Psoas muscle (tissue), 8 donors: Measurements from ENCODE around the gene GRIN3B. TPM values are rescaled to one million over a fixed set of nuclear protein-coding genes. Genes with fewer than 3 reads are reported as not detected.
A peak's percentile ranks its signal among the peaks of the same experiment; 100 is the strongest.

Source experiments
- ATAC-seq, 4 donors: fragments of 200-7000 bp; cut with Tn5 transposase; one replicate each; pipeline ENCODE4 v1.9.1; 2020; ENCODE audit warnings: moderate library complexity in 3 of 4, mild to moderate bottlenecking in 2 of 4
- DNase-seq, 2 donors: peaks; one replicate each; pipeline ENCODE4 v3.0.0-alpha.2; 2020
- H3K27ac ChIP-seq: fragments of 200-600 bp; one replicate; pipeline ENCODE4 v1.8.0; 2022
- H3K27me3 ChIP-seq, 3 donors: fragments of 200-600 bp in 1 of 3; one replicate each; pipeline versions ENCODE4 v1.6.1 to v1.8.0; 2013 to 2022; ENCODE audit warnings: low read length in 2 of 3, mild to moderate bottlenecking in 2 of 3, moderate library complexity in 1 of 3; ENCODE audit not compliant: insufficient read depth in 3 of 3
- H3K36me3 ChIP-seq, 2 donors: fragments of 200-600 bp in 1 of 2; one replicate each; pipeline versions ENCODE4 v1.6.1 to v1.8.0; 2013 to 2022; ENCODE audit warnings: low read depth in 1 of 2, mild to moderate bottlenecking in 1 of 2, moderate library complexity in 1 of 2; ENCODE audit not compliant: insufficient read depth in 1 of 2
- H3K4me1 ChIP-seq: fragments of 200-600 bp; one replicate; pipeline ENCODE4 v1.8.0; 2022
- H3K4me3 ChIP-seq: fragments of 200-600 bp; one replicate; pipeline ENCODE4 v1.8.0; 2022; ENCODE audit warnings: mild to moderate bottlenecking
- H3K9me3 ChIP-seq: fragments of 200-600 bp; one replicate; pipeline ENCODE4 v1.8.0; 2022
- WGBS, 3 donors: extraction: QIAGEN DNeasy Blood & Tissue Kit; methylation state at CpG; one replicate each; pipeline versions ENCODE4 v1.1.6 to v1.1.7; 2013; 5-methylcytosine and 5-hydroxymethylcytosine counted together
- intact Hi-C, 2 donors: fragments of 100-400 bp; cut with DNase I; formaldehyde crosslinking; loops; one replicate each; pipeline versions ENCODE4 v1.11.0 to v1.14.2; 2022
- polyA plus RNA-seq, 3 donors: library from polyadenylated mRNA; stranded (reverse); fragments of 200-250 nt; gene quantifications; one replicate each; pipeline ENCODE4 v1.2.3, GENCODE V29; 2013
- total RNA-seq, 4 donors: library from RNA; stranded (reverse); fragmentation: NEBNext Ultra II Directional in 2 of 4; extraction: Animal tissue kit (Norgen Biotek cat#: 25700) in 2 of 4; gene quantifications; one replicate each; pipeline versions ENCODE4 v1.2.1 to v1.2.4, GENCODE V29; 2021 to 2023
- TF ChIP-seq, protein P1 (sequence below): fragments of 200-600 bp; IDR thresholded peaks from one replicate; pipeline ENCODE4 v1.8.0; 2022; ENCODE audit warnings: antibody characterized with exemption
- donor health status: healthy with polysubstance abuse.
- donor health status: DM: no; HTN: no; CAD: no; lungs with moderate emphysema.
- donor health status: Bipolar disorder and iron deficiency.
- donor health status: healthy.
- donor health status: DM: yes; HTN: yes; CAD: no.
- donor health status: DM: no; HTN: no; CAD: no.
- donor health status: DM: no; HTN: no; CAD: no.
- donor health status: DM: yes; HTN: yes; CAD: no.

The GRIN3B gene
- total and polyA plus RNA-seq, 7 donors, result 0.01 to 0.16 TPM; not detected in 5

GRCh38 chr19:1008268-1009040 is 8.2 kb downstream of the GRIN3B start:
- TF ChIP-seq, protein P1, sequence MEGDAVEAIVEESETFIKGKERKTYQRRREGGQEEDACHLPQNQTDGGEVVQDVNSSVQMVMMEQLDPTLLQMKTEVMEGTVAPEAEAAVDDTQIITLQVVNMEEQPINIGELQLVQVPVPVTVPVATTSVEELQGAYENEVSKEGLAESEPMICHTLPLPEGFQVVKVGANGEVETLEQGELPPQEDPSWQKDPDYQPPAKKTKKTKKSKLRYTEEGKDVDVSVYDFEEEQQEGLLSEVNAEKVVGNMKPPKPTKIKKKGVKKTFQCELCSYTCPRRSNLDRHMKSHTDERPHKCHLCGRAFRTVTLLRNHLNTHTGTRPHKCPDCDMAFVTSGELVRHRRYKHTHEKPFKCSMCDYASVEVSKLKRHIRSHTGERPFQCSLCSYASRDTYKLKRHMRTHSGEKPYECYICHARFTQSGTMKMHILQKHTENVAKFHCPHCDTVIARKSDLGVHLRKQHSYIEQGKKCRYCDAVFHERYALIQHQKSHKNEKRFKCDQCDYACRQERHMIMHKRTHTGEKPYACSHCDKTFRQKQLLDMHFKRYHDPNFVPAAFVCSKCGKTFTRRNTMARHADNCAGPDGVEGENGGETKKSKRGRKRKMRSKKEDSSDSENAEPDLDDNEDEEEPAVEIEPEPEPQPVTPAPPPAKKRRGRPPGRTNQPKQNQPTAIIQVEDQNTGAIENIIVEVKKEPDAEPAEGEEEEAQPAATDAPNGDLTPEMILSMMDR, result no peak
- DNase-seq (peak in 1 of 2 donors; percentile 49), ATAC-seq (peak in 2 of 4 donors; percentile 6 to 8)
- peaks cover 0 to 2% (median 0%) of the 10 kb centered on the region in 3 donors for H3K27me3 ChIP-seq
- 90 to 93% (median 93%) methylated on average over 45 of the region's 45 CpGs for WGBS, 3 donors
- no peak overlapping the region for H3K27ac ChIP-seq
- H3K4me1 ChIP-seq, result no peaks in the 10 kb centered on the region
- intact Hi-C loops, result no loop called here
- H3K4me3 ChIP-seq, result no peak overlapping the region
- no peaks in the 10 kb centered on the region for H3K9me3 ChIP-seq
- H3K36me3 ChIP-seq, result peaks cover 13 to 49% of the 10 kb centered on the region in 2 donors

DNA sequence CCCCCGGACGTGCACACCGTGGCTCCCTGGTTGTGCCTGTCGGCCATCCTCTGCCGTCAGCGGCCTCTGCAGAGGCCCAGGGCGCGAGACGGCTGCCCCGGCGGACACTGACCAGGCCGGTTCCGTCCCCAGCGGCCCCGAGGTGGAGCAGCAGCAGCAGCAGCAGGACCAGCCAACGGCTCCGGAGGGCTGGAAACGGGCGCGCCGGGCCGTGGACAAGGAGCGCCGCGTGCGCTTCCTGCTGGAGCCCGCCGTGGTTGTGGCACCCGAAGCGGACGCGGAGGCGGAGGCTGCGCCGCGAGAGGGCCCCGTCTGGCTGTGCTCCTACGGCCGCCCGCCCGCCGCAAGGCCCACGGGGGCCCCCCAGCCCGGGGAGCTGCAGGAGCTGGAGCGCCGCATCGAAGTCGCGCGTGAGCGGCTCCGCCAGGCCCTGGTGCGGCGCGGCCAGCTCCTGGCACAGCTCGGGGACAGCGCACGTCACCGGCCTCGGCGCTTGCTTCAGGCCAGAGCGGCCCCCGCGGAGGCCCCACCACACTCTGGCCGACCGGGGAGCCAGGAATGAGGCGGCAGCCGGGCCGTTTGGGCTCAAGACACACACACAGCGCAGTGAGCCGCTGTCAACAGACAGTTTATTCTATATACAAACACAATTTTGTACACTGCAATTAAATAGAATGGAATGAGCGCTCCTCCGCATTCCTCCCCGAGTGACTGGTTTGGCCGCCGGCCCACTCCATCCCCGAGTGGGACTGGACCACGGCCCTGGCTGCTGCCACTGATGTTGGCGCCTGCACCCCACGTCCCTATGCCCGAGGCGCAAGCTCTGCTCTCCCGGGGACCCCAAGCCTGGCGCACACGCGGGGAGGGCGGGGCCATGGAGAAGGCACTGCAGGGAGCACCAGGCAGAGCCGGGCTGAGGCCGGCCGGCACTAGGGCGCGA is 9.1 kb downstream of the GRIN3B start:
- ATAC-seq (peak in 1 of 4 donors; percentile 14), DNase-seq (peak in 1 of 2 donors; percentile 64)
- intact Hi-C loops, result no loop called here
- Histone ChIP-seq H3K27ac (no peak overlapping the region), H3K9me3 (no peaks in the 10 kb centered on the region), H3K4me3 (no peak overlapping the region), H3K4me1 (peaks cover 1% of the 10 kb centered on the region), H3K27me3 (no peaks in the 10 kb centered on the region), H3K36me3 (peaks cover 13 to 58% of the 10 kb centered on the region in 2 donors)
- TF ChIP-seq, protein P1, result no peak
- 84 to 86% (median 86%) methylated on average over 72 to 92 of the region's 92 CpGs for WGBS, 3 donors

- H3K27me3 ChIP-seq, result no peaks in the 10 kb centered on the region
- TF ChIP-seq, protein P1, result no peak
- intact Hi-C loops, result no loop called here
- H3K4me1 ChIP-seq, result peaks cover 9% of the 10 kb centered on the region
- peaks cover 13 to 59% of the 10 kb centered on the region in 2 donors for H3K36me3 ChIP-seq
- DNase-seq, result peak in 1 of 2 donors; percentile 54
- no peak overlapping the region for H3K27ac ChIP-seq
- H3K4me3 ChIP-seq, result no peak overlapping the region
- no peaks in the 10 kb centered on the region for H3K9me3 ChIP-seq
- ATAC-seq, result no peak
- 85 to 89% (median 86%) methylated on average over 26 to 29 of the region's 29 CpGs for WGBS, 3 donors
Measured at GRCh38 chr19:1009981-1010538, 9.8 kb downstream of the GRIN3B start.

DNA sequence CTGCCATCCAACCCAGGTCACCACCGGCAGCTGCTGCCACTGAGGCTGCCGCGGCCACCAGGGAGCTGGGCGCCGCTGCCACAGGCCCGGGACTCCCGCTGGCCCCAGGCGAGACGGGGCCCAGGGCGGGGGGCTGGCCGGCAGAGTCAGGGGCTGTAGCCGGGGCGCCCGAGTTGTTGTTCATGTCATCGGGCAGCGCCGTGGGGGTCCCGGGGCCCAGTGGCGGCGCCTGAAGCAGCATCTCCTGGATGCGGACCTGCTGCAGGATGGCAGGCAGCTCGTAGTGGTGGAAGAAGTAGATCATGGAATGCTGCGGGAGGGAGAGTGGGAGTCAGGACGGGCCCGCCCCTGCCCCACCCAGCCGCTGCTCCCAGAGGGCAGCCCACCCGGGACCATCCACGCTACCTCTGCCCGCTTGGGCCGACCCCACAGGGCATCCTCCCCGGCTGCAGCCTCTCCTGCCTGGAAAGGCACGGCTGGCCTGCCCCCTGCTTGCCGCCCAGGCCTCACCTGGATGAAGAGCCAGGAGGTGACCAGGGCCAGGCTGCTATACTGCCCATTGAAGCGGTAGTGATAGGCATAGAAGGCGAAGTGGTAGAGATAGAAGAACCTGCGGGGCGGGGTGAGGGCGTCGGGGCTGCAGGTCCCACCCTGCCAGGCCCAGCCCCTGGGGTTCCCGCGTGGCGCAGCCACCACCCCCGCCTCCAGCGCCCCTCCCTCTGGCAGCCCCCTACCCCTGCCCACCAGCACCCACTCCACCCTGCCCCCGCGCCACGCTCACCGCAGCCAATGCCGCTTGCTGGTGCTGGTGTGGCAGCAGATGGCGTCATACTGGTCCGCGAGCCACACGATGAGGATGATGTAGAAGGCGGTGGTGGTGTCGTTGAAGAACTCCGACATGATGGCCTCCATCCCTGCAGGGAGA is 10.6 kb downstream of the GRIN3B start:
- 91 to 93% (median 92%) methylated on average over 47 to 56 of the region's 56 CpGs for WGBS, 3 donors
- H3K36me3 ChIP-seq, result peaks cover 13 to 59% of the 10 kb centered on the region in 2 donors

More for the DNA sequence above, 10.6 kb downstream of the GRIN3B start:
- TF ChIP-seq, protein P1, result no peak
- peak in 1 of 2 donors; percentile 52 for DNase-seq
- peaks cover 17% of the 10 kb centered on the region for H3K4me1 ChIP-seq
- H3K27me3 ChIP-seq, result no peaks in the 10 kb centered on the region
- no peak overlapping the region for H3K27ac ChIP-seq
- no peak overlapping the region for H3K4me3 ChIP-seq
- no peaks in the 10 kb centered on the region for H3K9me3 ChIP-seq
- no peak for ATAC-seq
- intact Hi-C loops, result no loop called here
